GM21381 (cell line): ENCODE data around the gene NEK5.
A peak's percentile ranks its signal among the peaks of the same experiment; 100 is the strongest.
"Not testable (repeated sequence)": the region's sequence is repeated elsewhere in the genome, so short reads cannot be mapped to it uniquely, and the experiment has no call there.

ENCODE experiments used
- ATAC-seq: cut with Tn5 transposase; IDR thresholded peaks from one replicate; pipeline ENCODE4 v1.9.1; 2021; ENCODE audit warnings: mild to moderate bottlenecking, moderate library complexity; ENCODE audit not compliant: unreplicated experiment

The NEK5 gene

GRCh38 chr13:52147225-52147624, 18.4 kb upstream of the NEK5 start:
- ATAC-seq = no peak

- no peak for ATAC-seq
Observed at GRCh38 chr13:52141299-52141698, 12.4 kb upstream of the NEK5 start.

- ATAC-seq = no peak
Observed at GRCh38 chr13:52137489-52137888, 8.6 kb upstream of the NEK5 start.

GRCh38 chr13:52136763-52137162, 7.9 kb upstream of the NEK5 start:
- no peak for ATAC-seq

- ATAC-seq = no peak
Observed at GRCh38 chr13:52130641-52131040, 1.8 kb upstream of the NEK5 start.

- ATAC-seq = peak; percentile 52
Observed at GRCh38 chr13:52127783-52128702, 830 bp downstream of the NEK5 start.

- ATAC-seq = peak; percentile 16
Observed at GRCh38 chr13:52127378-52127777, 1.5 kb downstream of the NEK5 start.

- no peak for ATAC-seq
Observed at GRCh38 chr13:52125547-52125946, 3.3 kb downstream of the NEK5 start.

GRCh38 chr13:52118595-52118994, 10.3 kb downstream of the NEK5 start:
- no peak for ATAC-seq

- no peak for ATAC-seq
Observed at GRCh38 chr13:52118095-52118494, 10.8 kb downstream of the NEK5 start.

- ATAC-seq = no peak
Observed at GRCh38 chr13:52112591-52112990, 16.3 kb downstream of the NEK5 start.

- ATAC-seq = no peak
Observed at GRCh38 chr13:52109116-52109670, 19.7 kb downstream of the NEK5 start.

- ATAC-seq = no peak
Observed at GRCh38 chr13:52105841-52106240, 23.0 kb downstream of the NEK5 start.

GRCh38 chr13:52104624-52105023, 24.2 kb downstream of the NEK5 start:
- no peak for ATAC-seq

- ATAC-seq = no peak
Observed at GRCh38 chr13:52103386-52103785, 25.5 kb downstream of the NEK5 start.

GRCh38 chr13:52102423-52102822, 26.4 kb downstream of the NEK5 start:
- ATAC-seq = not testable (repeated sequence)

- ATAC-seq = no peak
Observed at GRCh38 chr13:52097197-52097596, 31.7 kb downstream of the NEK5 start.

- ATAC-seq = no peak
Observed at GRCh38 chr13:52096748-52097147, 32.1 kb downstream of the NEK5 start.

GRCh38 chr13:52096062-52096461, 32.8 kb downstream of the NEK5 start:
- ATAC-seq = no peak

GRCh38 chr13:52092087-52092486, 36.8 kb downstream of the NEK5 start:
- no peak for ATAC-seq

GRCh38 chr13:52091473-52091872, 37.4 kb downstream of the NEK5 start:
- no peak for ATAC-seq

- ATAC-seq = no peak
Observed at GRCh38 chr13:52085421-52085820, 43.5 kb downstream of the NEK5 start.
